Spleen (tissue), 7 donors: Measurements from ENCODE around the gene YES1.

ENCODE experiments used
- POLR2A ChIP-seq, 3 donors: fragments of 450-650 bp; IDR thresholded peaks; one replicate each; pipeline ENCODE4 v1.5.1; 2017; ENCODE audit warnings: antibody characterized with exemption in 3 of 3, mild to moderate bottlenecking in 1 of 3
- TF ChIP-seq, protein P1 (sequence below), 11 experiments: fragments of 200-600 bp in 7 of 11; fragments of 450-650 bp in 4 of 11; sonication (generic) in 4 of 11; IDR thresholded peaks in 8 of 11; conservative IDR thresholded peaks in 3 of 11; 1 replicate in 7 of 11; 2 replicates in 4 of 11; pipeline versions ENCODE4 v1.4.0 to v1.8.0; 2016 to 2021; ENCODE audit warnings: antibody characterized with exemption in 11 of 11, inconsistent platforms in 4 of 11, mild to moderate bottlenecking in 1 of 11
- donor health status: DM: no; HTN: no; CAD: no; lungs with moderate emphysema.
- donor health status: DM: no; HTN: no; CAD: no.
- donor health status: DM: no; HTN: no; CAD: no.

DNA sequence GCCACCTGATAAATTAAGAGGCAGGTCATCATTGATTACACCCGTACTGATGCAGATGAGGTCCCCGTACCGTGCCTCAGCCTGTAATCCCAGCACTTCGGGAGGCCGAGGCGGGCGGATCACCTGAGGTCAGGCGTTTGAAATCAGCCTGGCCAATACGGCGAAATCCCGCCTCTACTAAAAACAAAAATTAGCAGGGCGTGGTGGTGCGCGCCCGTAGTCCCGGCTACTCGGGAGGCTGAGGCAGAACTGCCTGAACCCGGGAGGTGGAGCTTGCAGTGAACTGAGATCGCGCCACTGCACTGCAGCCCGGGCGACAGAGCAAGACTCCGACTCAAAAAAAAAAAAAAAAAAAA is 98.9 kb downstream of the YES1 start:
- TF ChIP-seq, protein P1, sequence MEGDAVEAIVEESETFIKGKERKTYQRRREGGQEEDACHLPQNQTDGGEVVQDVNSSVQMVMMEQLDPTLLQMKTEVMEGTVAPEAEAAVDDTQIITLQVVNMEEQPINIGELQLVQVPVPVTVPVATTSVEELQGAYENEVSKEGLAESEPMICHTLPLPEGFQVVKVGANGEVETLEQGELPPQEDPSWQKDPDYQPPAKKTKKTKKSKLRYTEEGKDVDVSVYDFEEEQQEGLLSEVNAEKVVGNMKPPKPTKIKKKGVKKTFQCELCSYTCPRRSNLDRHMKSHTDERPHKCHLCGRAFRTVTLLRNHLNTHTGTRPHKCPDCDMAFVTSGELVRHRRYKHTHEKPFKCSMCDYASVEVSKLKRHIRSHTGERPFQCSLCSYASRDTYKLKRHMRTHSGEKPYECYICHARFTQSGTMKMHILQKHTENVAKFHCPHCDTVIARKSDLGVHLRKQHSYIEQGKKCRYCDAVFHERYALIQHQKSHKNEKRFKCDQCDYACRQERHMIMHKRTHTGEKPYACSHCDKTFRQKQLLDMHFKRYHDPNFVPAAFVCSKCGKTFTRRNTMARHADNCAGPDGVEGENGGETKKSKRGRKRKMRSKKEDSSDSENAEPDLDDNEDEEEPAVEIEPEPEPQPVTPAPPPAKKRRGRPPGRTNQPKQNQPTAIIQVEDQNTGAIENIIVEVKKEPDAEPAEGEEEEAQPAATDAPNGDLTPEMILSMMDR (IDR thresholded peaks at IDR 0.05 in 8 of 11, conservative IDR thresholded peaks at IDR 0.05 in 3 of 11): no peak
- no peak for TF ChIP-seq POLR2A (IDR thresholded peaks at IDR 0.05)
